B cell (primary cell): ENCODE results near the gene COX20. TPM values are rescaled to one million over a fixed set of nuclear protein-coding genes. Genes with fewer than 3 reads are reported as not detected.

Experiments
- ATAC-seq: fragments of 200-7000 bp; cut with Tn5 transposase; one replicate; pipeline ENCODE4 v1.10.0; 2021; ENCODE audit warnings: low read depth, mild to moderate bottlenecking, moderate number of reproducible peaks, moderate library complexity
- CTCF ChIA-PET: fragments of 350-600 bp; sonication (Branson Sonifier 250); formaldehyde crosslinking; loops from one replicate; lab custom pipeline; 2021; ENCODE audit warnings: antibody characterized with exemption, inconsistent platforms; lab: Charles Lee
- POLR2A ChIA-PET: fragments of 350-600 bp; sonication (Branson Sonifier 250); formaldehyde crosslinking; loops from one replicate; lab custom pipeline; 2021; ENCODE audit warnings: antibody characterized with exemption; lab: Charles Lee
- DNase-seq: peaks from one replicate; pipeline ENCODE4 v3.0.0; 2013
- H2AFZ ChIP-seq: 2 replicates; pipeline ENCODE4 v1.6.1; 2012; ENCODE audit warnings: mild to moderate bottlenecking, low read depth, low read length; ENCODE audit not compliant: insufficient read depth, poor library complexity, severe bottlenecking
- H3K27ac ChIP-seq, 2 donors: 1 replicate in 1 of 2; 2 replicates in 1 of 2; pipeline ENCODE4 v1.5.1; 2012 to 2013; ENCODE audit warnings: low read length in 2 of 2, mild to moderate bottlenecking in 2 of 2, moderate library complexity in 1 of 2
- H3K27me3 ChIP-seq, 4 experiments: fragments of 200-600 bp in 1 of 4; sonication (generic) in 1 of 4; replicated peaks in 1 of 4; 1 replicate in 2 of 4; 2 replicates in 2 of 4; pipeline versions ENCODE4 v1.6.1 to v1.7.0; 2013 to 2016; ENCODE audit warnings: low read length in 3 of 4, mild to moderate bottlenecking in 2 of 4, mixed read lengths in 1 of 4, moderate library complexity in 1 of 4; ENCODE audit not compliant: insufficient read depth in 4 of 4, control insufficient read depth in 3 of 4; ENCODE audit errors: control extremely low read depth in 1 of 4
- H3K36me3 ChIP-seq, 2 experiments: replicated peaks in 1 of 2; 1 replicate in 1 of 2; 2 replicates in 1 of 2; pipeline versions ENCODE4 v1.6.1 to v1.7.1; 2013; ENCODE audit warnings: low read length in 1 of 2; ENCODE audit not compliant: insufficient read depth in 2 of 2, control insufficient read depth in 1 of 2; ENCODE audit errors: control extremely low read depth in 1 of 2, extremely low read depth in 1 of 2
- H3K4me1 ChIP-seq, 2 donors: fragments of 200-600 bp in 1 of 2; sonication (generic) in 1 of 2; 1 replicate in 1 of 2; 2 replicates in 1 of 2; pipeline versions ENCODE4 v1.5.1 to v1.6.1; 2013 to 2017; ENCODE audit warnings: low read length in 2 of 2; ENCODE audit not compliant: control insufficient read depth in 2 of 2, insufficient read depth in 2 of 2
- H3K4me2 ChIP-seq: replicated peaks from 2 replicates; pipeline ENCODE3; 2012; ENCODE audit warnings: mild to moderate bottlenecking, low read depth, low read length; ENCODE audit not compliant: poor library complexity, severe bottlenecking
- H3K4me3 ChIP-seq, 5 experiments: fragments of 200-600 bp in 1 of 5; sonication (generic) in 1 of 5; 1 replicate in 3 of 5; 2 replicates in 2 of 5; pipeline versions ENCODE4 v1.5.1 to v1.7.0; 2011 to 2016; ENCODE audit warnings: low read length in 4 of 5, mild to moderate bottlenecking in 4 of 5, low read depth in 2 of 5, control low read depth in 1 of 5, moderate library complexity in 1 of 5; ENCODE audit not compliant: insufficient read depth in 1 of 5; ENCODE audit errors: control extremely low read depth in 1 of 5, extremely low read depth in 1 of 5
- H3K79me2 ChIP-seq: fragments of 200-600 bp; sonication (generic); one replicate; pipeline ENCODE4 v1.6.0; 2016; ENCODE audit warnings: low read length; ENCODE audit not compliant: control insufficient read depth, insufficient read depth
- H3K9ac ChIP-seq: fragments of 200-600 bp; sonication (generic); 2 replicates; pipeline ENCODE4 v1.6.1; 2017; ENCODE audit warnings: mild to moderate bottlenecking, low read length, moderate library complexity
- H3K9me3 ChIP-seq, 3 donors: one replicate each; pipeline versions ENCODE4 v1.6.1 to v1.7.1; 2013; ENCODE audit warnings: low read length in 2 of 3; ENCODE audit not compliant: control insufficient read depth in 2 of 3, insufficient read depth in 1 of 3; ENCODE audit errors: control extremely low read depth in 1 of 3
- H4K20me1 ChIP-seq: 2 replicates; pipeline ENCODE4 v1.6.0; 2012; ENCODE audit warnings: mild to moderate bottlenecking, low read length; ENCODE audit not compliant: insufficient read depth, control insufficient read depth, poor library complexity, severe bottlenecking
- H3K27ac Mint-ChIP-seq: one replicate; pipeline ENCODE4 v1.8.0; 2021; ENCODE audit warnings: mixed read lengths
- H3K27me3 Mint-ChIP-seq: one replicate; pipeline ENCODE4 v1.8.0; 2021; ENCODE audit warnings: mixed read lengths
- H3K4me1 Mint-ChIP-seq: one replicate; pipeline ENCODE4 v1.8.0; 2021; ENCODE audit warnings: mixed read lengths
- H3K4me3 Mint-ChIP-seq: one replicate; pipeline ENCODE4 v1.8.0; 2021; ENCODE audit warnings: mixed read lengths
- H3K9me3 Mint-ChIP-seq: one replicate; pipeline ENCODE4 v1.8.0; 2022; ENCODE audit warnings: mixed read lengths; ENCODE audit not compliant: insufficient read depth
- CTCF ChIP-seq: fragments of 200-600 bp; IDR thresholded peaks from one replicate; pipeline ENCODE4 v1.8.0; 2022; ENCODE audit warnings: antibody characterized with exemption, mild to moderate bottlenecking
- EZH2 ChIP-seq: IDR thresholded peaks from 2 replicates; pipeline ENCODE4 v1.6.1; 2012; ENCODE audit warnings: borderline replicate concordance, low read depth, mild to moderate bottlenecking, moderate library complexity, low read length; ENCODE audit not compliant: insufficient read depth, poor library complexity, severe bottlenecking
- WGBS: methylation state at CpG from one replicate; pipeline ENCODE4 v1.1.5; 2013; ENCODE audit warnings: missing lambda C conversion rate; ENCODE audit not compliant: insufficient coverage; 5-methylcytosine and 5-hydroxymethylcytosine counted together
- intact Hi-C: fragments of 100-400 bp; cut with micrococcal nuclease; formaldehyde crosslinking; loops from one replicate; pipeline ENCODE4 v1.10.0; 2022
- polyA plus RNA-seq: library from polyadenylated mRNA; depleted of rRNA; stranded (reverse); fragments of >200 nt; gene quantifications from 2 replicates; pipeline ENCODE4 v1.2.3, GENCODE V29; 2012
- total RNA-seq, 2 donors: library from RNA; stranded (reverse); fragments of 120-200 nt in 1 of 2; gene quantifications; 1 replicate in 1 of 2; 2 replicates in 1 of 2; pipeline versions ENCODE4 v1.2.3 to v1.2.4, GENCODE V29; 2013 to 2022

The COX20 gene
- total and polyA plus RNA-seq, 2 donors (not counting 1 experiment from before 2014, with no cell fraction given) = 24.7 to 35.7 TPM

GRCh38 chr1:244813327-244813726 lies 22.1 kb upstream of the COX20 start:
- H3K27me3 ChIP-seq = no peaks in the 10 kb centered on the region
- H4K20me1 ChIP-seq = no peaks in the 10 kb centered on the region
- no peak overlapping the region for H2AFZ ChIP-seq
- Mint-ChIP-seq H3K27me3 (no peaks in the 10 kb centered on the region), H3K4me3 (no peak overlapping the region), H3K27ac (peak overlapping the region; percentile 46), H3K9me3 (no peaks in the 10 kb centered on the region), H3K4me1 (peaks cover 27% of the 10 kb centered on the region)
- no peak overlapping the region for H3K4me3 ChIP-seq
- H3K36me3 ChIP-seq = no peaks in the 10 kb centered on the region
- ChIA-PET POLR2A (interaction anchor here (2.0 kb wide), 1 partner anchor 157 kb away, joined by 10 read pairs; a partner anchor contains a TSS), CTCF (interaction anchor here (1.4 to 3.8 kb wide), 4 partner anchors 12 to 229 kb away, joined by 6 to 24 read pairs (median 10); partner anchors contain the start of gene COX20)
- TF ChIP-seq EZH2 (no peak), CTCF (no peak)
- no peak overlapping the region for H3K4me2 ChIP-seq
- H3K9me3 ChIP-seq = no peaks in the 10 kb centered on the region
- peaks cover 4% of the 10 kb centered on the region for H3K79me2 ChIP-seq
- H3K4me1 ChIP-seq = peaks cover 20 to 28% of the 10 kb centered on the region in 2 donors
- no peak overlapping the region for H3K9ac ChIP-seq
- intact Hi-C loops = no loop called here
- H3K27ac ChIP-seq = no peak overlapping the region
- DNase-seq = no peak
- ATAC-seq = no peak
- 94% methylated on average over 4 of the region's 6 CpGs for whole genome bisulfite sequencing

- peak; percentile 69 for ATAC-seq
- Histone ChIP-seq H3K27ac (peak overlapping the region; percentile 10 to 16), H3K36me3 (no peaks in the 10 kb centered on the region), H3K9me3 (no peaks in the 10 kb centered on the region), H3K27me3 (no peaks in the 10 kb centered on the region), H3K79me2 (peaks cover 4% of the 10 kb centered on the region), H3K4me1 (peaks cover 20 to 28% of the 10 kb centered on the region in 2 donors), H2AFZ (peak overlapping the region; percentile 60), H4K20me1 (no peaks in the 10 kb centered on the region), H3K9ac (peak overlapping the region; percentile 58), H3K4me2 (peak overlapping the region; percentile 70), H3K4me3 (peak overlapping the region; percentile 47 to 68 (median 55))
- H3K4me3 Mint-ChIP-seq = peak overlapping the region; percentile 82
- H3K27me3 Mint-ChIP-seq = no peaks in the 10 kb centered on the region
- ChIA-PET CTCF (interaction anchor here (0.6 to 3.8 kb wide), 6 partner anchors 10 to 227 kb away, joined by 3 to 24 read pairs (median 4); no protein-coding TSS in a partner anchor), POLR2A (interaction anchor here (0.7 to 3.6 kb wide), 5 partner anchors 19 to 154 kb away, joined by 4 to 26 read pairs (median 6); partner anchors contain the start of genes COX20 and HNRNPU)
- DNase-seq = peak; percentile 76
- intact Hi-C loops = loop anchor here (1.0 to 5.0 kb wide), 3 partner anchors 18 to 163 kb away; partner anchors contain the start of genes DESI2 and HNRNPU
- H3K4me1 Mint-ChIP-seq = peaks cover 27% of the 10 kb centered on the region
- peak overlapping the region; percentile 73 for H3K27ac Mint-ChIP-seq
- TF ChIP-seq EZH2 (no peak), CTCF (no peak)
- 16% methylated on average over 10 of the region's 15 CpGs for WGBS
- no peaks in the 10 kb centered on the region for H3K9me3 Mint-ChIP-seq
These were observed 19.8 kb upstream of the COX20 start for GRCh38 chr1:244815600-244816099.
